ENCODE measurements around the gene DNAJB4. TPM values are rescaled to one million over a fixed set of nuclear protein-coding genes. Genes with fewer than 3 reads are reported as not detected.

Gene DNAJB4
- total RNA-seq, 1 donor from 2014 or later, result 40.6 TPM

DNA sequence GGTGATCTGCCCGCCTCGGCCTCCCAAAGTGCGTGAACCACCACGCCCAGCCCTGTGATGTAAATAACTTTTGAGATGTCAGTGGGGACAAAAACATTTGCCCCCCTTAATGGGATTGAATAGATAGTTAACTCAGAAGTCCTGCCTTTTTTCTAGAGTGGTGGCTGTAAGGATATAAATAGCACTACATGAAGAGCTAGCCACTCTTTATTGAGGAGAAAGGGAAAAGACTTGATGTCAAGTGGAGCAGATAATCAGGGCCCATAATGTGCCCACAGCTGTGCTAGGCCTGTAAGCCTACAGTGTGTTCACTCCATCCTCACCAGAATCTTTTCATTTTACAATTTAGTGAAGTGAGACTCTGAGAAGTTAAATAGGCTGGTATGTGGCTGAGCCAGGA is 44.7 kb downstream of the DNAJB4 start:
- Mint-ChIP-seq H3K27me3 (ENCODE audit: insufficient read depth, low read depth) (peaks cover 34% of the 10 kb centered on the region), H3K36me3 (no peaks in the 10 kb centered on the region), H3K9me3 (no peaks in the 10 kb centered on the region), H3K4me3 (no peak overlapping the region), H3K27ac (no peak overlapping the region), H3K4me1 (peaks cover 9% of the 10 kb centered on the region)
- H3F3A ChIP-seq (ENCODE audit: low read depth), result no peaks in the 10 kb centered on the region
- peaks cover 14% of the 10 kb centered on the region for H3K4me1 ChIP-seq
- no peak overlapping the region for H2AFZ ChIP-seq (replicated peaks)
- H4K20me1 ChIP-seq (ENCODE audit: low read depth), result peaks cover 12% of the 10 kb centered on the region
- no peak for DNase-seq (ENCODE audit: low spot score)
- no peak overlapping the region for H3K27ac ChIP-seq
- H3K4me2 ChIP-seq, result no peak overlapping the region
- TF ChIP-seq EZH2 (IDR thresholded peaks at IDR 0.05), result no peak
- TF ChIP-seq, protein P1, sequence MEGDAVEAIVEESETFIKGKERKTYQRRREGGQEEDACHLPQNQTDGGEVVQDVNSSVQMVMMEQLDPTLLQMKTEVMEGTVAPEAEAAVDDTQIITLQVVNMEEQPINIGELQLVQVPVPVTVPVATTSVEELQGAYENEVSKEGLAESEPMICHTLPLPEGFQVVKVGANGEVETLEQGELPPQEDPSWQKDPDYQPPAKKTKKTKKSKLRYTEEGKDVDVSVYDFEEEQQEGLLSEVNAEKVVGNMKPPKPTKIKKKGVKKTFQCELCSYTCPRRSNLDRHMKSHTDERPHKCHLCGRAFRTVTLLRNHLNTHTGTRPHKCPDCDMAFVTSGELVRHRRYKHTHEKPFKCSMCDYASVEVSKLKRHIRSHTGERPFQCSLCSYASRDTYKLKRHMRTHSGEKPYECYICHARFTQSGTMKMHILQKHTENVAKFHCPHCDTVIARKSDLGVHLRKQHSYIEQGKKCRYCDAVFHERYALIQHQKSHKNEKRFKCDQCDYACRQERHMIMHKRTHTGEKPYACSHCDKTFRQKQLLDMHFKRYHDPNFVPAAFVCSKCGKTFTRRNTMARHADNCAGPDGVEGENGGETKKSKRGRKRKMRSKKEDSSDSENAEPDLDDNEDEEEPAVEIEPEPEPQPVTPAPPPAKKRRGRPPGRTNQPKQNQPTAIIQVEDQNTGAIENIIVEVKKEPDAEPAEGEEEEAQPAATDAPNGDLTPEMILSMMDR (IDR thresholded peaks at IDR 0.05), result no peak
- TF ChIP-seq EZH2phosphoT487 (IDR thresholded peaks at IDR 0.05), result no peak
- H3K36me3 ChIP-seq, result no peaks in the 10 kb centered on the region
- H3K27me3 ChIP-seq, result peaks cover 45% of the 10 kb centered on the region
- no peaks in the 10 kb centered on the region for H3K9me3 ChIP-seq (ENCODE audit: low read depth)
- no peak overlapping the region for H3K9ac ChIP-seq
- H3K4me3 ChIP-seq, result no peak overlapping the region
- H3K79me2 ChIP-seq (ENCODE audit: low read depth), result no peaks in the 10 kb centered on the region

DNA sequence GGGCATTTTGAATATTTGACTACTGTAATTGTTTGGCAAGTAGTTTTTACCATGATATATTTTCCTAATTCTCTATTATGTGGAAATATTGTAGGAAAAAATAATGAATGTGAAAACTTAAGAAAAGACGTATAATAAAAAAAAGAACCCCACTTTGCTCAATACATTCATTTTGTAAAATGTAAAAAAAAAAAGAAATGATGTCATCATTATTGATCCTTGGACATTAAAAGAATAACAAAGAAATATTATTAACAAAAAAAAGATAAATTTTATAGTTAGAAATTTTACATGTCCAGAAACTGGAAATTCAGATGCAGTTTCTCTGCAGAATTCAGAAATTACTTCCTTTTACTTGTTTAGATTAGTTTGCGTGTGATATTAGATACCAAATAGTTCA is 46.3 kb downstream of the DNAJB4 start:
- Histone ChIP-seq H3K79me2 (ENCODE audit: low read depth) (no peaks in the 10 kb centered on the region), H3K27me3 (peaks cover 29% of the 10 kb centered on the region), H3K36me3 (no peaks in the 10 kb centered on the region), H3K9me3 (ENCODE audit: low read depth) (no peaks in the 10 kb centered on the region), H4K20me1 (ENCODE audit: low read depth) (peaks cover 5% of the 10 kb centered on the region), H2AFZ (replicated peaks) (no peak overlapping the region), H3F3A (ENCODE audit: low read depth) (no peaks in the 10 kb centered on the region), H3K27ac (no peak overlapping the region), H3K4me3 (no peak overlapping the region), H3K4me1 (peaks cover 8% of the 10 kb centered on the region), H3K4me2 (no peak overlapping the region), H3K9ac (no peak overlapping the region)
- no peak for DNase-seq (ENCODE audit: low spot score)
- TF ChIP-seq, protein P1 (IDR thresholded peaks at IDR 0.05), result no peak
- H3K36me3 Mint-ChIP-seq, result no peaks in the 10 kb centered on the region
- no peaks in the 10 kb centered on the region for H3K9me3 Mint-ChIP-seq
- peaks cover 20% of the 10 kb centered on the region for H3K27me3 Mint-ChIP-seq (ENCODE audit: insufficient read depth, low read depth)
- H3K4me1 Mint-ChIP-seq, result peaks cover 7% of the 10 kb centered on the region
- H3K27ac Mint-ChIP-seq, result no peak overlapping the region
- no peak overlapping the region for H3K4me3 Mint-ChIP-seq

DNA sequence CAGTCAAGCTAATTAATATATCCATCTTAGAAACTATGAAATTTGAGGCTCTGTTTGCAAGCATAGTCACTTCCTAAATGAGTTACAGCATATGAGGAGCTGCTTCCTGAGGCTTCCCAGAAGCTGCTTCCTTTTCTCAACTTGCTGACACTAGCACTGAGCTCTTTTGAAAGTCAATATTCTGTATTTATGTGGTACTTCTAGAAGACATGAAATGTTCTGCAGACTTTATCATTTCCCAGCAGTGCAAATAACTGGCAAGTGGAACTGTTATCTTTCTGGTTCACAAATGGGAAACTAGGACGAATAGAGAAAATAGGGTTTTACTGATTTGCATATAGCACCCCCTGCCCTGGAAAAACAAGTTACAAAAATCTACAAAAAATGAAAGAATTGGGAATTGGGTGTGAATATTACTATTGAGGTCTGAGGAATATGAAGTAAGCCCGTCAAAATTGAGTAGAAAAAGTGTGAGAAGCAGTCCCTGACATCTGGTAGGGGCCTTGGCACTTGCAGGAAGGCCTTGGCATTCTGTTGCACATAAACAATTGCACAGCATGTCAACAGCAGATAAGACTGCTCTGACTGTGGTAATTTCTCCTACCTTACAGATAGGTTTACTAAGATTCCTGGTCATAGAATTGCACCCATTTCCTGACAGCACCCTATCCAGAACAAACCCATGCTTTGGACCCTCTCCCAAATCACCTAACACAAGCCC is 48.1 kb downstream of the DNAJB4 start:
- Histone ChIP-seq H3K4me3 (no peak overlapping the region), H3K27me3 (peaks cover 11% of the 10 kb centered on the region), H3K4me2 (no peak overlapping the region), H3K79me2 (ENCODE audit: low read depth) (no peaks in the 10 kb centered on the region), H3K9me3 (ENCODE audit: low read depth) (no peaks in the 10 kb centered on the region), H3K4me1 (no peaks in the 10 kb centered on the region), H2AFZ (replicated peaks) (no peak overlapping the region), H3F3A (ENCODE audit: low read depth) (no peaks in the 10 kb centered on the region), H3K27ac (no peak overlapping the region), H3K9ac (no peak overlapping the region), H3K36me3 (no peaks in the 10 kb centered on the region), H4K20me1 (ENCODE audit: low read depth) (no peaks in the 10 kb centered on the region)
- no peaks in the 10 kb centered on the region for H3K9me3 Mint-ChIP-seq
- H3K27ac Mint-ChIP-seq, result no peak overlapping the region
- no peak overlapping the region for H3K4me3 Mint-ChIP-seq
- H3K36me3 Mint-ChIP-seq, result no peaks in the 10 kb centered on the region
- DNase-seq (ENCODE audit: low spot score), result no peak
- H3K4me1 Mint-ChIP-seq, result no peaks in the 10 kb centered on the region
- peaks cover 8% of the 10 kb centered on the region for H3K27me3 Mint-ChIP-seq (ENCODE audit: insufficient read depth, low read depth)
- TF ChIP-seq, protein P1 (IDR thresholded peaks at IDR 0.05), result no peak
- no peak for TF ChIP-seq EZH2 (IDR thresholded peaks at IDR 0.05)
- no peak for TF ChIP-seq EZH2phosphoT487 (IDR thresholded peaks at IDR 0.05)
